B cell (primary cell): ENCODE measurements around the gene ARHGAP28. TPM values are rescaled to one million over a fixed set of nuclear protein-coding genes. Genes with fewer than 3 reads are reported as not detected.

ENCODE experiments used
- ATAC-seq: fragments of 200-7000 bp; cut with Tn5 transposase; one replicate; pipeline ENCODE4 v1.10.0; 2021; ENCODE audit warnings: low read depth, mild to moderate bottlenecking, moderate number of reproducible peaks, moderate library complexity
- CTCF ChIA-PET: fragments of 350-600 bp; sonication (Branson Sonifier 250); formaldehyde crosslinking; loops from one replicate; lab custom pipeline; 2021; ENCODE audit warnings: antibody characterized with exemption, inconsistent platforms; lab: Charles Lee
- POLR2A ChIA-PET: fragments of 350-600 bp; sonication (Branson Sonifier 250); formaldehyde crosslinking; loops from one replicate; lab custom pipeline; 2021; ENCODE audit warnings: antibody characterized with exemption; lab: Charles Lee
- DNase-seq: peaks from one replicate; pipeline ENCODE4 v3.0.0; 2013
- H2AFZ ChIP-seq: 2 replicates; pipeline ENCODE4 v1.6.1; 2012; ENCODE audit warnings: mild to moderate bottlenecking, low read depth, low read length; ENCODE audit not compliant: insufficient read depth, poor library complexity, severe bottlenecking
- H3K27ac ChIP-seq, 2 donors: 1 replicate in 1 of 2; 2 replicates in 1 of 2; pipeline ENCODE4 v1.5.1; 2012 to 2013; ENCODE audit warnings: low read length in 2 of 2, mild to moderate bottlenecking in 2 of 2, moderate library complexity in 1 of 2
- H3K27me3 ChIP-seq, 4 experiments: fragments of 200-600 bp in 1 of 4; sonication (generic) in 1 of 4; replicated peaks in 1 of 4; 1 replicate in 2 of 4; 2 replicates in 2 of 4; pipeline versions ENCODE4 v1.6.1 to v1.7.0; 2013 to 2016; ENCODE audit warnings: low read length in 3 of 4, mild to moderate bottlenecking in 2 of 4, mixed read lengths in 1 of 4, moderate library complexity in 1 of 4; ENCODE audit not compliant: insufficient read depth in 4 of 4, control insufficient read depth in 3 of 4; ENCODE audit errors: control extremely low read depth in 1 of 4
- H3K36me3 ChIP-seq, 2 experiments: replicated peaks in 1 of 2; 1 replicate in 1 of 2; 2 replicates in 1 of 2; pipeline versions ENCODE4 v1.6.1 to v1.7.1; 2013; ENCODE audit warnings: low read length in 1 of 2; ENCODE audit not compliant: insufficient read depth in 2 of 2, control insufficient read depth in 1 of 2; ENCODE audit errors: control extremely low read depth in 1 of 2, extremely low read depth in 1 of 2
- H3K4me1 ChIP-seq, 2 donors: fragments of 200-600 bp in 1 of 2; sonication (generic) in 1 of 2; 1 replicate in 1 of 2; 2 replicates in 1 of 2; pipeline versions ENCODE4 v1.5.1 to v1.6.1; 2013 to 2017; ENCODE audit warnings: low read length in 2 of 2; ENCODE audit not compliant: control insufficient read depth in 2 of 2, insufficient read depth in 2 of 2
- H3K4me2 ChIP-seq: replicated peaks from 2 replicates; pipeline ENCODE3; 2012; ENCODE audit warnings: mild to moderate bottlenecking, low read depth, low read length; ENCODE audit not compliant: poor library complexity, severe bottlenecking
- H3K4me3 ChIP-seq, 5 experiments: fragments of 200-600 bp in 1 of 5; sonication (generic) in 1 of 5; 1 replicate in 3 of 5; 2 replicates in 2 of 5; pipeline versions ENCODE4 v1.5.1 to v1.7.0; 2011 to 2016; ENCODE audit warnings: low read length in 4 of 5, mild to moderate bottlenecking in 4 of 5, low read depth in 2 of 5, control low read depth in 1 of 5, moderate library complexity in 1 of 5; ENCODE audit not compliant: insufficient read depth in 1 of 5; ENCODE audit errors: control extremely low read depth in 1 of 5, extremely low read depth in 1 of 5
- H3K79me2 ChIP-seq: fragments of 200-600 bp; sonication (generic); one replicate; pipeline ENCODE4 v1.6.0; 2016; ENCODE audit warnings: low read length; ENCODE audit not compliant: control insufficient read depth, insufficient read depth
- H3K9ac ChIP-seq: fragments of 200-600 bp; sonication (generic); 2 replicates; pipeline ENCODE4 v1.6.1; 2017; ENCODE audit warnings: mild to moderate bottlenecking, low read length, moderate library complexity
- H3K9me3 ChIP-seq, 3 donors: one replicate each; pipeline versions ENCODE4 v1.6.1 to v1.7.1; 2013; ENCODE audit warnings: low read length in 2 of 3; ENCODE audit not compliant: control insufficient read depth in 2 of 3, insufficient read depth in 1 of 3; ENCODE audit errors: control extremely low read depth in 1 of 3
- H4K20me1 ChIP-seq: 2 replicates; pipeline ENCODE4 v1.6.0; 2012; ENCODE audit warnings: mild to moderate bottlenecking, low read length; ENCODE audit not compliant: insufficient read depth, control insufficient read depth, poor library complexity, severe bottlenecking
- H3K27ac Mint-ChIP-seq: one replicate; pipeline ENCODE4 v1.8.0; 2021; ENCODE audit warnings: mixed read lengths
- H3K27me3 Mint-ChIP-seq: one replicate; pipeline ENCODE4 v1.8.0; 2021; ENCODE audit warnings: mixed read lengths
- H3K4me1 Mint-ChIP-seq: one replicate; pipeline ENCODE4 v1.8.0; 2021; ENCODE audit warnings: mixed read lengths
- H3K4me3 Mint-ChIP-seq: one replicate; pipeline ENCODE4 v1.8.0; 2021; ENCODE audit warnings: mixed read lengths
- H3K9me3 Mint-ChIP-seq: one replicate; pipeline ENCODE4 v1.8.0; 2022; ENCODE audit warnings: mixed read lengths; ENCODE audit not compliant: insufficient read depth
- EZH2 ChIP-seq: IDR thresholded peaks from 2 replicates; pipeline ENCODE4 v1.6.1; 2012; ENCODE audit warnings: borderline replicate concordance, low read depth, mild to moderate bottlenecking, moderate library complexity, low read length; ENCODE audit not compliant: insufficient read depth, poor library complexity, severe bottlenecking
- WGBS: methylation state at CpG from one replicate; pipeline ENCODE4 v1.1.5; 2013; ENCODE audit warnings: missing lambda C conversion rate; ENCODE audit not compliant: insufficient coverage; 5-methylcytosine and 5-hydroxymethylcytosine counted together
- intact Hi-C: fragments of 100-400 bp; cut with micrococcal nuclease; formaldehyde crosslinking; loops from one replicate; pipeline ENCODE4 v1.10.0; 2022
- polyA plus RNA-seq: library from polyadenylated mRNA; depleted of rRNA; stranded (reverse); fragments of >200 nt; gene quantifications from 2 replicates; pipeline ENCODE4 v1.2.3, GENCODE V29; 2012
- total RNA-seq, 2 donors: library from RNA; stranded (reverse); fragments of 120-200 nt in 1 of 2; gene quantifications; 1 replicate in 1 of 2; 2 replicates in 1 of 2; pipeline versions ENCODE4 v1.2.3 to v1.2.4, GENCODE V29; 2013 to 2022
- TF ChIP-seq, protein P1 (sequence below): fragments of 200-600 bp; IDR thresholded peaks from one replicate; pipeline ENCODE4 v1.8.0; 2022; ENCODE audit warnings: antibody characterized with exemption, mild to moderate bottlenecking

ARHGAP28 gene
- total and polyA plus RNA-seq, 2 donors (not counting 1 experiment from before 2014, with no cell fraction given): not detected

DNA sequence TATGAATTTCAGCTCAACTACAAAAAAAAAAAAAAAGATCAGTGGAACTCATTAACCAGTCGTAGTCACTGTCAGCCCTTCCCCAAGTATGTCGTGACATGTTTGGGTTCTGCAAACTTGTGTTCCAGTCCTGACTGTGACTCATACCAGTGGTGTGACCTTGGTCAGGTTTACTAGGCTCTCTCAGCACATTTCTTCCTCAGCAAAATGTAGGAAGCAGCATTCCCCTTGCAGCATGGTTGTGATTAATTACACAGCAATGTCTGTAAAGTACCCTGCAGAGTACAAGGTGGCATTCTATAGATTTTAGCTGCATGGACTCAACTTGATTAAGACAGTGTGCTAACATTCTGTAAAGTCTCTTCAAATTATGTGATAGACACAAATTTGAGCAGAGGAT, 231.1 kb downstream of the ARHGAP28 start:
- Histone ChIP-seq H3K9ac (no peak overlapping the region), H3K27ac (no peak overlapping the region), H2AFZ (no peak overlapping the region), H3K4me3 (no peak overlapping the region), H3K4me2 (no peak overlapping the region), H3K9me3 (peaks cover 0 to 12% (median 0%) of the 10 kb centered on the region in 3 donors), H4K20me1 (no peaks in the 10 kb centered on the region), H3K27me3 (no peaks in the 10 kb centered on the region), H3K36me3 (no peaks in the 10 kb centered on the region), H3K4me1 (no peaks in the 10 kb centered on the region), H3K79me2 (no peaks in the 10 kb centered on the region)
- DNase-seq (no peak), ATAC-seq (no peak)
- H3K4me1 Mint-ChIP-seq: no peaks in the 10 kb centered on the region
- ChIA-PET POLR2A (no interaction called here), CTCF (no interaction called here)
- peaks cover 3% of the 10 kb centered on the region for H3K9me3 Mint-ChIP-seq
- no peaks in the 10 kb centered on the region for H3K27me3 Mint-ChIP-seq
- WGBS: 100% methylated on average over 2 of the region's 2 CpGs
- intact Hi-C loops: no loop called here
- H3K27ac Mint-ChIP-seq: no peak overlapping the region
- no peak for TF ChIP-seq EZH2
- TF ChIP-seq, protein P1, sequence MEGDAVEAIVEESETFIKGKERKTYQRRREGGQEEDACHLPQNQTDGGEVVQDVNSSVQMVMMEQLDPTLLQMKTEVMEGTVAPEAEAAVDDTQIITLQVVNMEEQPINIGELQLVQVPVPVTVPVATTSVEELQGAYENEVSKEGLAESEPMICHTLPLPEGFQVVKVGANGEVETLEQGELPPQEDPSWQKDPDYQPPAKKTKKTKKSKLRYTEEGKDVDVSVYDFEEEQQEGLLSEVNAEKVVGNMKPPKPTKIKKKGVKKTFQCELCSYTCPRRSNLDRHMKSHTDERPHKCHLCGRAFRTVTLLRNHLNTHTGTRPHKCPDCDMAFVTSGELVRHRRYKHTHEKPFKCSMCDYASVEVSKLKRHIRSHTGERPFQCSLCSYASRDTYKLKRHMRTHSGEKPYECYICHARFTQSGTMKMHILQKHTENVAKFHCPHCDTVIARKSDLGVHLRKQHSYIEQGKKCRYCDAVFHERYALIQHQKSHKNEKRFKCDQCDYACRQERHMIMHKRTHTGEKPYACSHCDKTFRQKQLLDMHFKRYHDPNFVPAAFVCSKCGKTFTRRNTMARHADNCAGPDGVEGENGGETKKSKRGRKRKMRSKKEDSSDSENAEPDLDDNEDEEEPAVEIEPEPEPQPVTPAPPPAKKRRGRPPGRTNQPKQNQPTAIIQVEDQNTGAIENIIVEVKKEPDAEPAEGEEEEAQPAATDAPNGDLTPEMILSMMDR: no peak
- H3K4me3 Mint-ChIP-seq: no peak overlapping the region

DNA sequence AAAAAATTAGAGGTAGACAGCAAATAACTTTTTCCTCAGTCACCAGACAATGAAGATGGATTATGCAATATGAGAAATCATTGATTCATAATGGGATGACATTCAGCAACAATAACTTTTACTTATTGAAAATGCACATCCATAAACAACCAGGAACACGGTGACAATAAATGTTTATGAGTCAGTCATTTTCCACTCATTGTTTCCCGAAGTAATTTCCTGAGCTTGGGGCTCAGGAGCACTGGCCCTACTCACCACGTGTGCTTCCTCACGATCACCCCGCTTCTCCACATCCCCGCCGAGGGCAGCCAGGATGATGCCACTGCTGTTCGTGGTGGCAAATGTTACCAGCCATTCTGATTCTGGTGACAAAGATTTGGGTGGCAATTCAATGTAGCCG, 231.8 kb downstream of the ARHGAP28 start:
- no peaks in the 10 kb centered on the region for H4K20me1 ChIP-seq
- Mint-ChIP-seq H3K27ac (no peak overlapping the region), H3K27me3 (no peaks in the 10 kb centered on the region), H3K4me3 (no peak overlapping the region), H3K4me1 (no peaks in the 10 kb centered on the region), H3K9me3 (peaks cover 3% of the 10 kb centered on the region)
- WGBS: 90% methylated on average over 9 of the region's 9 CpGs
- peaks cover 0 to 8% (median 0%) of the 10 kb centered on the region in 3 donors for H3K9me3 ChIP-seq
- H2AFZ ChIP-seq: no peak overlapping the region
- no peak overlapping the region for H3K4me2 ChIP-seq
- DNase-seq (no peak), ATAC-seq (no peak)
- ChIA-PET CTCF (no interaction called here), POLR2A (no interaction called here)
- TF ChIP-seq, protein P1: no peak
- TF ChIP-seq EZH2: no peak
- H3K4me1 ChIP-seq: no peaks in the 10 kb centered on the region
- H3K79me2 ChIP-seq: no peaks in the 10 kb centered on the region
- no peak overlapping the region for H3K27ac ChIP-seq
- H3K27me3 ChIP-seq: no peaks in the 10 kb centered on the region
- no peaks in the 10 kb centered on the region for H3K36me3 ChIP-seq
- no peak overlapping the region for H3K9ac ChIP-seq
- H3K4me3 ChIP-seq: no peak overlapping the region
- intact Hi-C loops: no loop called here
